ENCODE measurements around the gene STAG1. TPM values are rescaled to one million over a fixed set of nuclear protein-coding genes. Genes with fewer than 3 reads are reported as not detected.

STAG1 gene
- total RNA-seq, 1 experiment from 2014 or later, result 34.6 TPM

GRCh38 chr3:136772709-136773108, 20.5 kb upstream of the STAG1 start:
- Histone ChIP-seq H2BK20ac (ENCODE audit: low read depth, low read length, poor library complexity, severe bottlenecking) (no peak overlapping the region), H4K91ac (ENCODE audit: insufficient read length, low read depth, low read length) (no peak overlapping the region), H4K20me1 (ENCODE audit: control insufficient read depth, insufficient read depth, insufficient read length) (no peaks in the 10 kb centered on the region), H3K14ac (ENCODE audit: insufficient read depth, low read length) (no peak overlapping the region), H3T11ph (ENCODE audit: low read length) (no peak overlapping the region), H3K4me2 (ENCODE audit: insufficient read depth, insufficient read length, low read length) (no peak overlapping the region), H2AK5ac (ENCODE audit: insufficient read length, low read length) (no peak overlapping the region), H3K4me1 (ENCODE audit: insufficient read depth, low read length) (no peaks in the 10 kb centered on the region), H3K4ac (ENCODE audit: low read depth, low read length) (no peak overlapping the region), H4K8ac (replicated peaks; ENCODE audit: insufficient read length, low read depth, low read length) (no peak overlapping the region), H2BK12ac (ENCODE audit: insufficient read length, low read depth, low read length) (no peak overlapping the region), H3K9ac (ENCODE audit: extremely low read depth, insufficient read length, low read length) (no peak overlapping the region), H2BK15ac (ENCODE audit: low read depth, low read length) (no peak overlapping the region), H2AFZ (ENCODE audit: low read length) (no peak overlapping the region), H3K23me2 (ENCODE audit: insufficient read length, low read depth, low read length, poor library complexity, severe bottlenecking) (no peaks in the 10 kb centered on the region), H3K9me3 (ENCODE audit: control insufficient read depth, low read depth, low read length) (no peaks in the 10 kb centered on the region), H3K79me1 (ENCODE audit: insufficient read depth, low read depth, low read length, poor library complexity, severe bottlenecking) (no peaks in the 10 kb centered on the region), H3K56ac (ENCODE audit: insufficient read length, low read depth, low read length) (no peak overlapping the region), H3K27ac (ENCODE audit: insufficient read length, low read depth, low read length) (no peak overlapping the region), H3K23ac (ENCODE audit: insufficient read length, low read depth, low read length) (no peak overlapping the region), H2BK120ac (ENCODE audit: low read depth, low read length, poor library complexity, severe bottlenecking) (no peak overlapping the region), H4K5ac (ENCODE audit: insufficient read length, low read depth, low read length) (no peak overlapping the region), H3K27me3 (ENCODE audit: insufficient read depth, low read length) (no peaks in the 10 kb centered on the region), H3K79me2 (ENCODE audit: insufficient read depth, low read length) (no peaks in the 10 kb centered on the region), H2BK5ac (ENCODE audit: insufficient read length, low read length) (no peak overlapping the region), H3K18ac (ENCODE audit: insufficient read length, low read depth, low read length) (no peak overlapping the region)
- no peak overlapping the region for H3K27ac Mint-ChIP-seq
- DNase-seq, result no peak
- H3K4me1 Mint-ChIP-seq, result no peaks in the 10 kb centered on the region
- H3K9me3 Mint-ChIP-seq, result no peaks in the 10 kb centered on the region
- no peaks in the 10 kb centered on the region for H3K36me3 Mint-ChIP-seq (ENCODE audit: insufficient read depth in 1 of 3, low read depth in 3 of 3)
- no peaks in the 10 kb centered on the region for H3K27me3 Mint-ChIP-seq (ENCODE audit: low read depth)
- H3K4me3 Mint-ChIP-seq, result no peak overlapping the region
- no peak for TF ChIP-seq CTCF (conservative IDR thresholded peaks at IDR 0.05)
- WGBS (ENCODE audit: extremely low coverage, insufficient read length, low lambda C conversion rate), result no CpG with 5 or more reads among the region's 1 CpG

Data from H9 (cell line).